Memory B cell (primary cell): ENCODE measurements around the gene RYR2.

Experiments used
- ATAC-seq: fragments of 150-1000 bp; cut with Tn5 transposase; 2 replicates; pipeline ENCODE4 v1.10.0; 2021; ENCODE audit warnings: low read depth, mild to moderate bottlenecking, moderate library complexity
- DNase-seq, 2 donors: peaks; one replicate each; pipeline ENCODE4 v3.0.0; 2022; ENCODE audit warnings: low spot score in 2 of 2
- H3K27ac Mint-ChIP-seq: one replicate; pipeline ENCODE4 v1.8.0; 2022; ENCODE audit warnings: mild to moderate bottlenecking, moderate library complexity, mixed read lengths
- H3K27me3 Mint-ChIP-seq: one replicate; pipeline ENCODE4 v1.8.0; 2022; ENCODE audit warnings: mixed read lengths
- H3K36me3 Mint-ChIP-seq: one replicate; pipeline ENCODE4 v1.8.0; 2022; ENCODE audit warnings: mild to moderate bottlenecking, mixed read lengths
- H3K4me1 Mint-ChIP-seq: one replicate; pipeline ENCODE4 v1.8.0; 2022; ENCODE audit warnings: mixed read lengths
- H3K4me3 Mint-ChIP-seq: one replicate; pipeline ENCODE4 v1.8.0; 2022; ENCODE audit warnings: mild to moderate bottlenecking, moderate library complexity, mixed read lengths
- H3K9me3 Mint-ChIP-seq: one replicate; pipeline ENCODE4 v1.8.0; 2022; ENCODE audit warnings: mixed read lengths

RYR2 gene

GRCh38 chr1:237671935-237672334, 630.0 kb downstream of the RYR2 start:
- H3K27ac Mint-ChIP-seq = no peak overlapping the region
- no peaks in the 10 kb centered on the region for H3K4me1 Mint-ChIP-seq
- DNase-seq (no peak), ATAC-seq (no peak)
- peaks cover 10% of the 10 kb centered on the region for H3K9me3 Mint-ChIP-seq
- no peaks in the 10 kb centered on the region for H3K27me3 Mint-ChIP-seq
- no peak overlapping the region for H3K4me3 Mint-ChIP-seq
- H3K36me3 Mint-ChIP-seq = no peaks in the 10 kb centered on the region

- no peak overlapping the region for H3K27ac Mint-ChIP-seq
- peaks cover 10% of the 10 kb centered on the region for H3K9me3 Mint-ChIP-seq
- no peaks in the 10 kb centered on the region for H3K27me3 Mint-ChIP-seq
- DNase-seq = no peak
- no peak overlapping the region for H3K4me3 Mint-ChIP-seq
- no peak for ATAC-seq
- no peaks in the 10 kb centered on the region for H3K4me1 Mint-ChIP-seq
- H3K36me3 Mint-ChIP-seq = no peaks in the 10 kb centered on the region
Measured at GRCh38 chr1:237672748-237673147, 630.8 kb downstream of the RYR2 start.

GRCh38 chr1:237673631-237674030, 631.6 kb downstream of the RYR2 start:
- no peak for ATAC-seq
- no peak for DNase-seq
- H3K9me3 Mint-ChIP-seq = peaks cover 7% of the 10 kb centered on the region
- H3K27ac Mint-ChIP-seq = no peak overlapping the region
- H3K4me3 Mint-ChIP-seq = no peak overlapping the region
- no peaks in the 10 kb centered on the region for H3K4me1 Mint-ChIP-seq
- H3K36me3 Mint-ChIP-seq = no peaks in the 10 kb centered on the region
- no peaks in the 10 kb centered on the region for H3K27me3 Mint-ChIP-seq

- H3K4me1 Mint-ChIP-seq = no peaks in the 10 kb centered on the region
- no peak overlapping the region for H3K4me3 Mint-ChIP-seq
- no peaks in the 10 kb centered on the region for H3K27me3 Mint-ChIP-seq
- ATAC-seq (no peak), DNase-seq (no peak)
- no peaks in the 10 kb centered on the region for H3K36me3 Mint-ChIP-seq
- H3K9me3 Mint-ChIP-seq = peaks cover 6% of the 10 kb centered on the region
- H3K27ac Mint-ChIP-seq = no peak overlapping the region
Measured at GRCh38 chr1:237677979-237678378, 636.0 kb downstream of the RYR2 start.

- H3K4me1 Mint-ChIP-seq = no peaks in the 10 kb centered on the region
- H3K36me3 Mint-ChIP-seq = no peaks in the 10 kb centered on the region
- H3K27ac Mint-ChIP-seq = no peak overlapping the region
- no peak overlapping the region for H3K4me3 Mint-ChIP-seq
- ATAC-seq (no peak), DNase-seq (no peak)
- no peaks in the 10 kb centered on the region for H3K27me3 Mint-ChIP-seq
- H3K9me3 Mint-ChIP-seq = peaks cover 6% of the 10 kb centered on the region
Measured at GRCh38 chr1:237679687-237680086, 637.7 kb downstream of the RYR2 start.

- Mint-ChIP-seq H3K4me3 (no peak overlapping the region), H3K9me3 (peaks cover 1% of the 10 kb centered on the region), H3K27ac (no peak overlapping the region), H3K4me1 (no peaks in the 10 kb centered on the region), H3K36me3 (no peaks in the 10 kb centered on the region), H3K27me3 (no peaks in the 10 kb centered on the region)
- ATAC-seq (no peak), DNase-seq (no peak)
Measured at GRCh38 chr1:237681210-237681609, 639.2 kb downstream of the RYR2 start.

GRCh38 chr1:237684236-237684635, 642.3 kb downstream of the RYR2 start:
- ATAC-seq = no peak
- H3K27me3 Mint-ChIP-seq = no peaks in the 10 kb centered on the region

GRCh38 chr1:237685551-237685950, 643.6 kb downstream of the RYR2 start:
- Mint-ChIP-seq H3K36me3 (no peaks in the 10 kb centered on the region), H3K4me3 (no peak overlapping the region), H3K9me3 (peaks cover 2% of the 10 kb centered on the region), H3K4me1 (no peaks in the 10 kb centered on the region), H3K27ac (no peak overlapping the region), H3K27me3 (no peaks in the 10 kb centered on the region)
- DNase-seq (no peak), ATAC-seq (no peak)

More at GRCh38 chr1:237684236-237684635, 642.3 kb downstream of the RYR2 start:
- no peak overlapping the region for H3K27ac Mint-ChIP-seq
- no peak overlapping the region for H3K4me3 Mint-ChIP-seq
- DNase-seq = no peak
- H3K4me1 Mint-ChIP-seq = no peaks in the 10 kb centered on the region
- H3K36me3 Mint-ChIP-seq = no peaks in the 10 kb centered on the region
- peaks cover 3% of the 10 kb centered on the region for H3K9me3 Mint-ChIP-seq

GRCh38 chr1:237687804-237688203, 645.8 kb downstream of the RYR2 start:
- Mint-ChIP-seq H3K36me3 (no peaks in the 10 kb centered on the region), H3K27ac (no peak overlapping the region), H3K4me1 (no peaks in the 10 kb centered on the region), H3K27me3 (no peaks in the 10 kb centered on the region), H3K9me3 (peaks cover 2% of the 10 kb centered on the region), H3K4me3 (no peak overlapping the region)
- ATAC-seq (no peak), DNase-seq (no peak)

GRCh38 chr1:237690656-237691055, 648.7 kb downstream of the RYR2 start:
- Mint-ChIP-seq H3K27ac (no peak overlapping the region), H3K27me3 (no peaks in the 10 kb centered on the region)
- no peak for DNase-seq

GRCh38 chr1:237692255-237692654, 650.3 kb downstream of the RYR2 start:
- ATAC-seq = no peak
- peaks cover under 1% of the 10 kb centered on the region for H3K9me3 Mint-ChIP-seq
- H3K4me1 Mint-ChIP-seq = no peaks in the 10 kb centered on the region
- H3K27me3 Mint-ChIP-seq = no peaks in the 10 kb centered on the region
- no peak for DNase-seq
- no peak overlapping the region for H3K4me3 Mint-ChIP-seq
- no peaks in the 10 kb centered on the region for H3K36me3 Mint-ChIP-seq
- no peak overlapping the region for H3K27ac Mint-ChIP-seq

More at GRCh38 chr1:237690656-237691055, 648.7 kb downstream of the RYR2 start:
- no peaks in the 10 kb centered on the region for H3K36me3 Mint-ChIP-seq
- H3K9me3 Mint-ChIP-seq = peaks cover 2% of the 10 kb centered on the region
- ATAC-seq = no peak
- no peaks in the 10 kb centered on the region for H3K4me1 Mint-ChIP-seq
- no peak overlapping the region for H3K4me3 Mint-ChIP-seq

GRCh38 chr1:237695878-237696277, 653.9 kb downstream of the RYR2 start:
- Mint-ChIP-seq H3K27ac (no peak overlapping the region), H3K4me3 (no peak overlapping the region), H3K4me1 (no peaks in the 10 kb centered on the region), H3K27me3 (no peaks in the 10 kb centered on the region), H3K36me3 (no peaks in the 10 kb centered on the region), H3K9me3 (no peaks in the 10 kb centered on the region)
- DNase-seq (no peak), ATAC-seq (no peak)

- Mint-ChIP-seq H3K27ac (no peak overlapping the region), H3K4me1 (no peaks in the 10 kb centered on the region), H3K4me3 (no peak overlapping the region), H3K9me3 (no peaks in the 10 kb centered on the region), H3K27me3 (no peaks in the 10 kb centered on the region), H3K36me3 (no peaks in the 10 kb centered on the region)
- no peak for DNase-seq
- no peak for ATAC-seq
Measured at GRCh38 chr1:237700181-237700580, 658.2 kb downstream of the RYR2 start.

GRCh38 chr1:237701534-237701933, 659.5 kb downstream of the RYR2 start:
- no peaks in the 10 kb centered on the region for H3K36me3 Mint-ChIP-seq
- H3K27me3 Mint-ChIP-seq = no peaks in the 10 kb centered on the region
- no peaks in the 10 kb centered on the region for H3K4me1 Mint-ChIP-seq

GRCh38 chr1:237702161-237702560, 660.2 kb downstream of the RYR2 start:
- no peak for DNase-seq
- H3K36me3 Mint-ChIP-seq = no peaks in the 10 kb centered on the region
- no peaks in the 10 kb centered on the region for H3K27me3 Mint-ChIP-seq
- H3K4me3 Mint-ChIP-seq = no peak overlapping the region
- H3K27ac Mint-ChIP-seq = no peak overlapping the region
- no peaks in the 10 kb centered on the region for H3K4me1 Mint-ChIP-seq
- no peak for ATAC-seq
- H3K9me3 Mint-ChIP-seq = peaks cover 1% of the 10 kb centered on the region

More at GRCh38 chr1:237701534-237701933, 659.5 kb downstream of the RYR2 start:
- DNase-seq (no peak), ATAC-seq (no peak)
- Mint-ChIP-seq H3K27ac (no peak overlapping the region), H3K9me3 (peaks cover 1% of the 10 kb centered on the region), H3K4me3 (no peak overlapping the region)
